Right lobe of liver (tissue), 6 donors: Measurements from ENCODE around the gene IL15RA. TPM values are rescaled to one million over a fixed set of nuclear protein-coding genes. Genes with fewer than 3 reads are reported as not detected.

Experiments used
- ATAC-seq, 4 donors: fragments of 200-7000 bp; cut with Tn5 transposase; one replicate each; pipeline ENCODE4 v1.9.1; 2020; ENCODE audit warnings: mild to moderate bottlenecking in 4 of 4, moderate library complexity in 4 of 4
- DNase-seq, 3 donors: peaks; one replicate each; pipeline ENCODE4 v3.0.0-alpha.2; 2020
- H3K27ac ChIP-seq, 3 donors: fragments of 200-600 bp; one replicate each; pipeline ENCODE4 v1.8.0; 2022
- H3K27me3 ChIP-seq, 2 donors: fragments of 200-600 bp; one replicate each; pipeline ENCODE4 v1.8.0; 2022
- H3K36me3 ChIP-seq, 4 donors: fragments of 200-600 bp; sonication (generic) in 1 of 4; one replicate each; pipeline versions ENCODE4 v1.5.1 to v1.8.0; 2017 to 2022; ENCODE audit warnings: control low read depth in 1 of 4
- H3K4me1 ChIP-seq, 4 donors: fragments of 200-600 bp; sonication (generic) in 1 of 4; one replicate each; pipeline versions ENCODE4 v1.5.1 to v1.8.0; 2017 to 2022; ENCODE audit warnings: control low read depth in 1 of 4
- H3K4me3 ChIP-seq, 3 donors: fragments of 200-600 bp; one replicate each; pipeline ENCODE4 v1.8.0; 2022
- H3K9me3 ChIP-seq, 4 donors: fragments of 200-600 bp; sonication (generic) in 1 of 4; one replicate each; pipeline versions ENCODE4 v1.5.1 to v1.8.0; 2017 to 2022; ENCODE audit warnings: control low read depth in 1 of 4
- CTCF ChIP-seq, 4 donors: fragments of 200-600 bp in 3 of 4; fragments of 450-650 bp in 1 of 4; IDR thresholded peaks; one replicate each; pipeline versions ENCODE4 v1.5.1 to v1.8.0; 2016 to 2022; ENCODE audit warnings: antibody characterized with exemption in 4 of 4, mild to moderate bottlenecking in 2 of 4
- POLR2A ChIP-seq: fragments of 450-650 bp; IDR thresholded peaks from one replicate; pipeline ENCODE4 v1.6.1; 2017; ENCODE audit warnings: antibody characterized with exemption, mild to moderate bottlenecking
- WGBS: methylation state at CpG from one replicate; pipeline ENCODE4 v1.1.6; 2018; ENCODE audit warnings: low coverage, low lambda C conversion rate; ENCODE audit not compliant: insufficient coverage; ENCODE audit errors: missing lambda C conversion rate; 5-methylcytosine and 5-hydroxymethylcytosine counted together
- intact Hi-C, 2 donors: fragments of 100-400 bp; cut with DNase I; formaldehyde crosslinking; loops; one replicate each; pipeline versions ENCODE4 v1.11.2 to v1.14.1; 2022
- small RNA-seq, 2 experiments: library from RNA; depleted of rRNA; stranded (forward); fragments of <200 nt; gene quantifications; one replicate each; pipeline ENCODE3, GENCODE V24; 2016
- total RNA-seq, 6 experiments: library from RNA; depleted of rRNA in 2 of 6; stranded (reverse); fragments of >200 nt in 2 of 6; fragmentation: NEBNext Ultra II Directional in 3 of 6; extraction: Animal tissue kit (Norgen Biotek cat#: 25700) in 3 of 6; gene quantifications; one replicate each; pipeline versions ENCODE4 v1.1.0 to v1.2.4, GENCODE V29; 2016 to 2023
- donor health status: DM: no; HTN: yes; CAD: no.
- donor health status: DM: no; HTN: no; CAD: no.
- donor health status: DM: no; HTN: no; CAD: no.
- donor health status: DM: no; HTN: yes; CAD: no.
- donor health status: DM: no; HTN: yes; CAD: no.

The IL15RA gene
- total RNA-seq, 6 experiments from 2014 or later, result 6.2 to 42.7 (median 13.3) TPM

GRCh38 chr10:5904227-5904626 lies 73.1 kb downstream of the IL15RA start:
- DNase-seq (no peak), ATAC-seq (no peak)
- peaks cover 0 to 7% (median 3%) of the 10 kb centered on the region in 4 donors for H3K36me3 ChIP-seq
- intact Hi-C loops, result no loop called here
- no peaks in the 10 kb centered on the region for H3K9me3 ChIP-seq
- peaks cover 0 to 5% (median 0%) of the 10 kb centered on the region in 4 donors for H3K4me1 ChIP-seq
- no peaks in the 10 kb centered on the region for H3K27me3 ChIP-seq
- no peak overlapping the region for H3K4me3 ChIP-seq
- 74% methylated on average over 4 of the region's 4 CpGs for WGBS
- TF ChIP-seq CTCF (IDR thresholded peaks at IDR 0.05) (no peak), POLR2A (no peak)
- no peak overlapping the region for H3K27ac ChIP-seq

GRCh38 chr10:5903563-5903962 lies 73.8 kb downstream of the IL15RA start:
- TF ChIP-seq POLR2A (no peak), CTCF (IDR thresholded peaks at IDR 0.05) (no peak)
- WGBS, result 100% methylated on average over 2 of the region's 6 CpGs
- DNase-seq, result no peak

GRCh38 chr10:5902511-5903274 lies 74.7 kb downstream of the IL15RA start:
- peaks cover 0 to 5% (median 0%) of the 10 kb centered on the region in 4 donors for H3K4me1 ChIP-seq
- DNase-seq, result peak; percentile 65 to 75 (median 70)
- no peak overlapping the region for H3K4me3 ChIP-seq
- intact Hi-C loops, result no loop called here
- no peaks in the 10 kb centered on the region for H3K27me3 ChIP-seq
- no peaks in the 10 kb centered on the region for H3K36me3 ChIP-seq
- WGBS, result 64% methylated on average over 18 of the region's 18 CpGs
- peak; percentile 75 to 90 (median 88) for ATAC-seq
- TF ChIP-seq POLR2A, result no peak
- no peak for TF ChIP-seq CTCF (IDR thresholded peaks at IDR 0.05)
- H3K27ac ChIP-seq, result no peak overlapping the region
- H3K9me3 ChIP-seq, result no peaks in the 10 kb centered on the region

More at GRCh38 chr10:5903563-5903962, 73.8 kb downstream of the IL15RA start:
- H3K4me3 ChIP-seq, result no peak overlapping the region
- peaks cover 0 to 5% (median 0%) of the 10 kb centered on the region in 4 donors for H3K4me1 ChIP-seq
- intact Hi-C loops, result no loop called here
- H3K27me3 ChIP-seq, result no peaks in the 10 kb centered on the region
- H3K36me3 ChIP-seq, result peaks cover 0 to under 1% (median 0%) of the 10 kb centered on the region in 4 donors
- H3K27ac ChIP-seq, result no peak overlapping the region
- no peaks in the 10 kb centered on the region for H3K9me3 ChIP-seq
- no peak for ATAC-seq

Small RNAs within 50 kb of the gene (small RNA-seq; reads per million reads assigned to genes)
- gene RF00397, result 0 reads per million in 2 experiments

Other genes with a start within 250 kb of the IL15RA start
- 100 to 1,000 TPM; 116 to 228 (median 128) TPM for gene GDI2, start 164.1 kb downstream of the IL15RA start, total RNA-seq
- 1 to 10 TPM; 1.8 to 6.1 (median 4.1) TPM for gene ANKRD16, start 87.7 kb downstream of the IL15RA start, total RNA-seq
- gene FBH1, start 87.3 kb downstream of the IL15RA start, total RNA-seq, result 10 to 100 TPM; 30.8 to 38.6 (median 35.8) TPM
- 1 to 10 TPM in 2 of 6 experiments, under 1 TPM in 2, not detected in 2; 0.22 to 3.1 (median 0.97) TPM for gene IL2RA, start 84.8 kb upstream of the IL15RA start, total RNA-seq
- 10 to 100 TPM; 11.9 to 40.6 (median 28.1) TPM for gene RBM17, start 111.5 kb upstream of the IL15RA start, total RNA-seq
- gene PFKFB3, start 225.4 kb upstream of the IL15RA start, total RNA-seq, result 10 to 100 TPM in 4 of 6 experiments, 1 to 10 TPM in 2; 6.8 to 57.8 (median 20.8) TPM